Superior temporal gyrus (tissue), 1 donor: ENCODE results near the gene RASSF1.
"Not testable (repeated sequence)": the region's sequence is repeated elsewhere in the genome, so short reads cannot be mapped to it uniquely, and the experiment has no call there.

Source experiments
- DNase-seq: peaks from one replicate; pipeline ENCODE4 v3.0.0-alpha.2; 2016; ENCODE audit errors: extremely low spot score

Gene RASSF1

DNA sequence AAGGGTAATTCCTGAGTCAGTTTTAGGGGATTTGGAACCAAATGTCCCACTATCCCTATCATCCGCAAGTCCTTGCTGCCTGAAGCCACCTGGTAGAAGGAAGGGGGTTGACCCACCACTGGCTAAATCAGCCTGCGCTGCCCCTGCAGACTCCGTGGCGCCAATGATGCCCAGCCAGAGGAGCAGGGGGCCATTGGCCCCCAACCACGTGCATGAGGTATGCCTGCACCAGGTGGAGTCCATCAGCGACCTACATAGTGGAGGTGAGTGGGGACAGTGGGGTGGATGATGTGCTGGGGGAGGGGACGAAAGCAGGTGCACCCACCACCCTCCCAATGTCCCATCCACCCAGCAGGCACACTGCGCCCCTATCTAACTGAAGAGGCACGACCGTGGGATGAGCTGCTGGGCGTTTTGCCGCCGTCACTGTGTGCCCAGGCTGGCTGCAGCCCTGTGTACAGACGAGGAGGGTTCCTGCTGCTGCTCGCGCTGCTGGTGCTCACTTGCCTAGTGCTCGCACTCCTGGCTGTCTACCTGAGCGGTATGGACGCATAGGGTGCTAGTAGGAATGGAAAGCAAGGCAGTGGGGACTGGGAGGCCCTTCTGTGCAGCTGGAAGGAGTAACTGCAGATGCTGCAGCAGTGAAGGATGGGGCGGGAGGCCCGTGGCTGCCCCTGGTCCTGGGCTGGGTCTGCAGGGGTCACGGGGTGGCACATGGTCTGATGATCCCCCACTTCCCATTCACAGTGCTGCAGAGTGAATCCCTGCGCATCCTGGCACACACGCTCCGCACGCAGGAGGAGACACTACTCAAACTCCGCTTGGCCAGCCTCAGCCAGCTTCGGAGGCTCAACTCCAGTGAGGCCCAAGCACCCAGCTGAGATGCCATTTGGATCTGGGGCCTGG lies 54.1 kb downstream of the RASSF1 start:
- no peak for DNase-seq

DNA sequence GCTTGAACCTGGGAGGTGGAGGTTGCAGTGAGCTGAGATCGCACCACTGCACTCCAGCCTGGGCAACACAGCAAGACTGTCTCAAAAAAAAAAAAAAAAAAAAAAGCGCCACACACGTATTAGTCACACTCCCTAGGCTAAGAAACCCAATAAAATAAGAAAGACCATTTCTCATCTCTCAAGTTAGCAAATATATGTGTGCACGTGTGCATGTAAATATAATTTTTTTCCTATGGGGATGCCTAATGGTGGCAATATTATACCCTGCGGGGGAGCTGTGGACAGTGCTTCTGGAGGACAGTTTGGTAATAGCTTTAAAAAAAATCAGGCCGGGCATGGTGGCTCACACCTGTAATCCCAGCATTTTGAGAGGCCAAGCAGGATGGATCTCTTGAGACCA lies 56.5 kb downstream of the RASSF1 start:
- not testable (repeated sequence) for DNase-seq
